H9 (cell line): ENCODE data around the gene ZNF319. TPM values are rescaled to one million over a fixed set of nuclear protein-coding genes. Genes with fewer than 3 reads are reported as not detected.

Experiments
- DNase-seq: peaks from one replicate; pipeline ENCODE4 v3.0.0-alpha.2; 2017
- H2AFZ ChIP-seq: one replicate; pipeline ENCODE4 v1.6.1; 2013; ENCODE audit warnings: mild to moderate bottlenecking, low read length, control low read depth, moderate library complexity
- H2AK5ac ChIP-seq: 2 replicates; pipeline ENCODE4 v1.6.1; 2013; ENCODE audit warnings: low read length, control low read depth, mixed read lengths; ENCODE audit not compliant: insufficient read length
- H2BK120ac ChIP-seq: one replicate; pipeline ENCODE4 v1.6.1; 2013; ENCODE audit warnings: low read depth, mild to moderate bottlenecking, low read length, control low read depth, inconsistent platforms; ENCODE audit not compliant: poor library complexity, severe bottlenecking
- H2BK12ac ChIP-seq: 2 replicates; pipeline ENCODE4 v1.6.1; 2013; ENCODE audit warnings: low read length, control low read depth, mixed read lengths, low read depth; ENCODE audit not compliant: insufficient read length
- H2BK15ac ChIP-seq: 2 replicates; pipeline ENCODE4 v1.6.1; 2013; ENCODE audit warnings: low read depth, low read length, control low read depth
- H2BK20ac ChIP-seq: one replicate; pipeline ENCODE4 v1.6.1; 2013; ENCODE audit warnings: low read depth, mild to moderate bottlenecking, low read length, control low read depth, inconsistent platforms; ENCODE audit not compliant: poor library complexity, severe bottlenecking
- H2BK5ac ChIP-seq: 2 replicates; pipeline ENCODE4 v1.6.1; 2013; ENCODE audit warnings: low read length, control low read depth, mixed read lengths; ENCODE audit not compliant: insufficient read length
- H3K14ac ChIP-seq: 2 replicates; pipeline ENCODE4 v1.6.1; 2013; ENCODE audit warnings: low read length, control low read depth; ENCODE audit not compliant: insufficient read depth
- H3K18ac ChIP-seq: 2 replicates; pipeline ENCODE4 v1.6.1; 2013; ENCODE audit warnings: low read depth, mild to moderate bottlenecking, mixed read lengths, low read length, control low read depth; ENCODE audit not compliant: insufficient read length
- H3K23ac ChIP-seq: 2 replicates; pipeline ENCODE4 v1.6.1; 2013; ENCODE audit warnings: low read length, control low read depth, mixed read lengths, low read depth; ENCODE audit not compliant: insufficient read length
- H3K23me2 ChIP-seq: 2 replicates; pipeline ENCODE4 v1.6.1; 2013; ENCODE audit warnings: low read depth, mild to moderate bottlenecking, mixed read lengths, low read length, control low read depth; ENCODE audit not compliant: insufficient read length, poor library complexity, severe bottlenecking
- H3K27ac ChIP-seq: 2 replicates; pipeline ENCODE4 v1.5.1; 2013; ENCODE audit warnings: low read length, control low read depth, mixed read lengths, low read depth; ENCODE audit not compliant: insufficient read length
- H3K27me3 ChIP-seq: 2 replicates; pipeline ENCODE4 v1.6.1; 2013; ENCODE audit warnings: low read length, control low read depth, inconsistent platforms; ENCODE audit not compliant: insufficient read depth
- H3K4ac ChIP-seq: 2 replicates; pipeline ENCODE4 v1.6.1; 2013; ENCODE audit warnings: low read depth, mild to moderate bottlenecking, control low read depth, inconsistent platforms, low read length, moderate library complexity
- H3K4me1 ChIP-seq: 2 replicates; pipeline ENCODE4 v1.6.1; 2013; ENCODE audit warnings: low read length, control low read depth, inconsistent platforms; ENCODE audit not compliant: insufficient read depth
- H3K4me2 ChIP-seq: 2 replicates; pipeline ENCODE4 v1.6.1; 2013; ENCODE audit warnings: low read length, control low read depth, mixed read lengths; ENCODE audit not compliant: insufficient read length, insufficient read depth
- H3K56ac ChIP-seq: 2 replicates; pipeline ENCODE4 v1.6.1; 2013; ENCODE audit warnings: low read depth, mild to moderate bottlenecking, mixed read lengths, low read length, control low read depth; ENCODE audit not compliant: insufficient read length
- H3K79me1 ChIP-seq: 2 replicates; pipeline ENCODE4 v1.6.1; 2013; ENCODE audit warnings: low read depth, mild to moderate bottlenecking, moderate library complexity, low read length, control low read depth, inconsistent platforms; ENCODE audit not compliant: insufficient read depth, poor library complexity, severe bottlenecking
- H3K79me2 ChIP-seq: 2 replicates; pipeline ENCODE4 v1.6.1; 2013; ENCODE audit warnings: low read length, control low read depth, inconsistent platforms; ENCODE audit not compliant: insufficient read depth
- H3K9ac ChIP-seq: 2 replicates; pipeline ENCODE4 v1.6.1; 2013; ENCODE audit warnings: low read length, control low read depth, mixed read lengths; ENCODE audit not compliant: insufficient read length; ENCODE audit errors: extremely low read depth
- H3K9me3 ChIP-seq: one replicate; pipeline ENCODE4 v1.6.1; 2013; ENCODE audit warnings: low read depth, low read length, inconsistent platforms; ENCODE audit not compliant: control insufficient read depth
- H3T11ph ChIP-seq: one replicate; pipeline ENCODE4 v1.6.1; 2013; ENCODE audit warnings: mild to moderate bottlenecking, low read length, control low read depth, inconsistent platforms
- H4K20me1 ChIP-seq: one replicate; pipeline ENCODE4 v1.6.1; 2013; ENCODE audit not compliant: control insufficient read depth, insufficient read length, insufficient read depth
- H4K5ac ChIP-seq: 2 replicates; pipeline ENCODE4 v1.6.1; 2013; ENCODE audit warnings: low read depth, mild to moderate bottlenecking, mixed read lengths, low read length, control low read depth; ENCODE audit not compliant: insufficient read length
- H4K8ac ChIP-seq: replicated peaks from 2 replicates; pipeline ENCODE4 v1.6.1; 2013; ENCODE audit warnings: low read length, control low read depth, mixed read lengths, low read depth; ENCODE audit not compliant: insufficient read length
- H4K91ac ChIP-seq: 2 replicates; pipeline ENCODE4 v1.6.1; 2013; ENCODE audit warnings: low read depth, mild to moderate bottlenecking, moderate library complexity, mixed read lengths, low read length, control low read depth; ENCODE audit not compliant: insufficient read length
- H3K27ac Mint-ChIP-seq, 3 experiments: 2 replicates in 2 of 3; 3 replicates in 1 of 3; pipeline ENCODE4 v1.8.0; 2020 to 2021; ENCODE audit warnings: mixed read lengths in 3 of 3, mild to moderate bottlenecking in 1 of 3, moderate library complexity in 1 of 3
- H3K27me3 Mint-ChIP-seq: 2 replicates; pipeline ENCODE4 v1.8.0; 2021; ENCODE audit warnings: low read depth, mild to moderate bottlenecking, moderate library complexity, mixed read lengths
- H3K36me3 Mint-ChIP-seq, 3 experiments: 2 replicates in 2 of 3; 3 replicates in 1 of 3; pipeline ENCODE4 v1.8.0; 2020 to 2021; ENCODE audit warnings: low read depth in 3 of 3, mixed read lengths in 3 of 3; ENCODE audit not compliant: insufficient read depth in 1 of 3
- H3K4me1 Mint-ChIP-seq, 2 experiments: 2 replicates each; pipeline ENCODE4 v1.8.0; 2020; ENCODE audit warnings: mixed read lengths in 2 of 2
- H3K4me3 Mint-ChIP-seq, 2 experiments: 2 replicates in 1 of 2; 3 replicates in 1 of 2; pipeline ENCODE4 v1.8.0; 2020 to 2021; ENCODE audit warnings: mild to moderate bottlenecking in 2 of 2, mixed read lengths in 2 of 2, moderate library complexity in 1 of 2
- H3K9me3 Mint-ChIP-seq, 2 experiments: 2 replicates in 1 of 2; 3 replicates in 1 of 2; pipeline ENCODE4 v1.8.0; 2020; ENCODE audit warnings: mild to moderate bottlenecking in 2 of 2, mixed read lengths in 2 of 2, moderate library complexity in 1 of 2
- WGBS: extraction: QIAGEN DNeasy Blood & Tissue Kit; methylation state at CpG from one replicate; pipeline ENCODE4 v1.1.7; 2013; ENCODE audit warnings: missing lambda C conversion rate, low lambda C conversion rate, mixed read lengths; ENCODE audit not compliant: insufficient read length; ENCODE audit errors: extremely low coverage; 5-methylcytosine and 5-hydroxymethylcytosine counted together
- total RNA-seq: library from RNA; stranded (reverse); gene quantifications from 2 replicates; pipeline ENCODE4 v1.2.1, GENCODE V29; 2021
- TF ChIP-seq, protein P1 (sequence below): fragments of 200-600 bp; sonication (generic); conservative IDR thresholded peaks from 3 replicates; pipeline ENCODE4 v1.8.0; 2021; ENCODE audit warnings: antibody characterized with exemption, mild to moderate bottlenecking

ZNF319 gene
- total RNA-seq, 1 experiment from 2014 or later = 5.6 TPM

DNA sequence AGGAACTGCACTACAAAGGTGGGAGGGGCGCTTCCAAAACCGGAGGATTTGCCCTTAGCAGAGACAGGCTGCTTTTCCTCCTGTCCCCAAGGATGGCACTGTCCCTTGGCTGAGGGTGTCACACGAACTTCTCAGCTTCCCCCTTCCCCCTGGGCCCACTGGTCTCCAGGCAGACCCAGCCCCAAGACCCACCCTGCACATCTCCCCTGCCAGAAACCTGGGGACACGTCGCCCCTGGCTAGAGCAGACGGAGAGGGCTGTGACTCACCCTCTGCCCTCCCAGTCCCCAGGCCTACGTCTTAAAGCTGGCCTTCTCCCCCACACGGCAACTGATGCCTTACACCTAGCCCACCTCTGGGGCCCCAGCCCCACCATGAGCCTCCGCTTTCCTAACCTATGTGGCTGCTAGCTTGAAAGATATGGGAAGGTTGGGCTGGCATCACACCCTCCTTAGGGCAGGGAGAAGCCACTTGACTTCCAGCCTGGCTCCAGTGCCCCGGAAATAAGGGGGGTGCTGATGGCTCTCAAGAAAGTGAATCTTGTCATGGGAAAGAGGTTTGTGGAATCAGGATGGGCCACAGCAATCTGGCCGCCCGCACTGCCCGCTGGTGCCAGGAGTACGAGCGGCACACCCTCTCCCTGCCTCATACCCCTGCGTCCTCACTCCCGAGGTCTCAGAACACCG, 4.6 kb downstream of the ZNF319 start:
- H3K4me1 Mint-ChIP-seq = peaks cover 17 to 18% of the 10 kb centered on the region in 2 experiments
- Histone ChIP-seq H3K4me2 (no peak overlapping the region), H3K14ac (no peak overlapping the region), H4K5ac (no peak overlapping the region), H2BK12ac (no peak overlapping the region), H3K79me1 (no peaks in the 10 kb centered on the region), H4K91ac (no peak overlapping the region), H4K20me1 (no peaks in the 10 kb centered on the region), H2AK5ac (no peak overlapping the region), H3K79me2 (no peaks in the 10 kb centered on the region), H3K56ac (no peak overlapping the region), H3K23me2 (peaks cover 7% of the 10 kb centered on the region), H3K4me1 (peaks cover 2% of the 10 kb centered on the region; the same call in 1 of the 2 replicates), H3K27ac (no peak overlapping the region), H3K18ac (no peak overlapping the region), H3K9ac (no peak overlapping the region), H2AFZ (no peak overlapping the region), H2BK20ac (no peak overlapping the region), H3K23ac (no peak overlapping the region), H2BK120ac (no peak overlapping the region), H3K9me3 (no peaks in the 10 kb centered on the region), H3T11ph (no peak overlapping the region), H3K27me3 (no peaks in the 10 kb centered on the region), H2BK5ac (no peak overlapping the region), H3K4ac (no peak overlapping the region), H2BK15ac (no peak overlapping the region), H4K8ac (no peak overlapping the region)
- H3K36me3 Mint-ChIP-seq = peaks cover 4 to 14% (median 12%) of the 10 kb centered on the region in 3 experiments; a peak in 6 of 7 replicates
- H3K4me3 Mint-ChIP-seq = no peak overlapping the region
- H3K27me3 Mint-ChIP-seq = no peaks in the 10 kb centered on the region; the same call in 1 of the 2 replicates
- H3K9me3 Mint-ChIP-seq = no peaks in the 10 kb centered on the region
- no CpG with 5 or more reads among the region's 18 CpGs for WGBS
- H3K27ac Mint-ChIP-seq = no peak overlapping the region
- DNase-seq = no peak
- TF ChIP-seq, protein P1, sequence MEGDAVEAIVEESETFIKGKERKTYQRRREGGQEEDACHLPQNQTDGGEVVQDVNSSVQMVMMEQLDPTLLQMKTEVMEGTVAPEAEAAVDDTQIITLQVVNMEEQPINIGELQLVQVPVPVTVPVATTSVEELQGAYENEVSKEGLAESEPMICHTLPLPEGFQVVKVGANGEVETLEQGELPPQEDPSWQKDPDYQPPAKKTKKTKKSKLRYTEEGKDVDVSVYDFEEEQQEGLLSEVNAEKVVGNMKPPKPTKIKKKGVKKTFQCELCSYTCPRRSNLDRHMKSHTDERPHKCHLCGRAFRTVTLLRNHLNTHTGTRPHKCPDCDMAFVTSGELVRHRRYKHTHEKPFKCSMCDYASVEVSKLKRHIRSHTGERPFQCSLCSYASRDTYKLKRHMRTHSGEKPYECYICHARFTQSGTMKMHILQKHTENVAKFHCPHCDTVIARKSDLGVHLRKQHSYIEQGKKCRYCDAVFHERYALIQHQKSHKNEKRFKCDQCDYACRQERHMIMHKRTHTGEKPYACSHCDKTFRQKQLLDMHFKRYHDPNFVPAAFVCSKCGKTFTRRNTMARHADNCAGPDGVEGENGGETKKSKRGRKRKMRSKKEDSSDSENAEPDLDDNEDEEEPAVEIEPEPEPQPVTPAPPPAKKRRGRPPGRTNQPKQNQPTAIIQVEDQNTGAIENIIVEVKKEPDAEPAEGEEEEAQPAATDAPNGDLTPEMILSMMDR = no peak
